Activated CD4-positive, alpha-beta T cell treated with anti-CD3 and anti-CD28 coated beads, Interleukin-2, amount 10 ng/mL, durations not matched to agents 24 days and 14 days (primary cell): ENCODE data around the gene TMEM203. TPM values are rescaled to one million over a fixed set of nuclear protein-coding genes. Genes with fewer than 3 reads are reported as not detected.
A peak's percentile ranks its signal among the peaks of the same experiment; 100 is the strongest.

Source experiments
- DNase-seq: peaks from one replicate; pipeline ENCODE4 v3.0.0; 2022
- H3K27ac Mint-ChIP-seq: one replicate; pipeline ENCODE4 v1.8.0; 2022; ENCODE audit warnings: mild to moderate bottlenecking, mixed read lengths
- H3K27me3 Mint-ChIP-seq: one replicate; pipeline ENCODE4 v1.8.0; 2022; ENCODE audit warnings: mixed read lengths
- H3K36me3 Mint-ChIP-seq: one replicate; pipeline ENCODE4 v1.8.0; 2022; ENCODE audit warnings: low read depth, mild to moderate bottlenecking, mixed read lengths
- H3K4me1 Mint-ChIP-seq: one replicate; pipeline ENCODE4 v1.8.0; 2021; ENCODE audit warnings: mixed read lengths
- H3K4me3 Mint-ChIP-seq: one replicate; pipeline ENCODE4 v1.8.0; 2022; ENCODE audit warnings: mild to moderate bottlenecking, moderate library complexity, mixed read lengths
- H3K9me3 Mint-ChIP-seq: one replicate; pipeline ENCODE4 v1.8.0; 2021; ENCODE audit warnings: mixed read lengths
- intact Hi-C: fragments of 100-400 bp; cut with micrococcal nuclease; formaldehyde crosslinking; loops from one replicate; pipeline ENCODE4 v1.15.1; 2023
- total RNA-seq: library from RNA; stranded (reverse); gene quantifications from 2 replicates; pipeline ENCODE4 v1.2.3, GENCODE V29; 2022

Gene TMEM203
- total RNA-seq, 1 donor from 2014 or later, result 38.8 TPM

DNA sequence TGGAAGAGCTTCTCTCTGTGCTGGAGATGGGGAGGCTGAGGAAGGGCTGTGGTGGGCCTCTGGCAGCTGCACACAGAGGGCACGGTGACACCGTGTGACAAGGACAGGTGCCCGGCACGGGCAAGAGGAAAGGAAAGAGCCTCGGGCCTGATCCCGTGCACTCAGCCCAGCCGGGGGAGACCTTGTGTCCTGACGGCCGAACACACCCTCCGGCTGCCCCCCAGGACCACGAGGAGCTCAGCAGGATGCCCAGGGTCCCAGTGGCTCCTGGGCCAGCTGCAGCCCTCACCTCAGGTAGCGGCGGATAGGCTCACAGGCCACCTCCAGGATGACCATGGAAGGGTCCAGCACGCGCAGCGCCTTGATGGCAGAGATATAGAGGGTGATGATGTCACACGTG, 22.6 kb downstream of the TMEM203 start:
- H3K27ac Mint-ChIP-seq, result no peak overlapping the region
- H3K27me3 Mint-ChIP-seq, result no peaks in the 10 kb centered on the region
- no peak for DNase-seq

DNA sequence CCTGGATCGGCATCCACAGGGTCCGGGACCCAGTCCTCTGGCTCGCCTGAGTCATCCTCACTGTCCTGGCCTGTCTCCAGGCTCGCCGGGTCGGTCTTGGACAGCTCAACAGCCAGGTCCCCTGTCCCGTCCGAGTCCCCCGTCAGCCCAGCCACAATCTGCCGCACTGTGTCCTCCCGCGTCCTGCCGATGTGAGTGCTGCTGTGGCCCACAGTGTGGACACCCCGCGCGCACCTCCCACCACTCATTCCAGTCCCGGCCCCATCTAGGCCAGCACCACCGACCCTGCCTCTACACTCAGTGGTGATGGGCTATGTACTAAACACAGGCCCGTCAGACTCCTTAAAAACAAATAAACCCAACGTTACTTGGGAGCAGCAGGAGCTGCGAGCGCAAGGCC, 23.8 kb downstream of the TMEM203 start:
- Mint-ChIP-seq H3K9me3 (no peaks in the 10 kb centered on the region), H3K27me3 (no peaks in the 10 kb centered on the region), H3K4me3 (no peak overlapping the region), H3K4me1 (peaks cover 5% of the 10 kb centered on the region), H3K27ac (no peak overlapping the region), H3K36me3 (peaks cover 26% of the 10 kb centered on the region)
- DNase-seq, result no peak
- intact Hi-C loops, result no loop called here

More for the DNA sequence above, 22.6 kb downstream of the TMEM203 start:
- H3K4me1 Mint-ChIP-seq, result peaks cover 15% of the 10 kb centered on the region
- peaks cover 27% of the 10 kb centered on the region for H3K36me3 Mint-ChIP-seq
- no peaks in the 10 kb centered on the region for H3K9me3 Mint-ChIP-seq
- intact Hi-C loops, result no loop called here
- H3K4me3 Mint-ChIP-seq, result no peak overlapping the region

DNA sequence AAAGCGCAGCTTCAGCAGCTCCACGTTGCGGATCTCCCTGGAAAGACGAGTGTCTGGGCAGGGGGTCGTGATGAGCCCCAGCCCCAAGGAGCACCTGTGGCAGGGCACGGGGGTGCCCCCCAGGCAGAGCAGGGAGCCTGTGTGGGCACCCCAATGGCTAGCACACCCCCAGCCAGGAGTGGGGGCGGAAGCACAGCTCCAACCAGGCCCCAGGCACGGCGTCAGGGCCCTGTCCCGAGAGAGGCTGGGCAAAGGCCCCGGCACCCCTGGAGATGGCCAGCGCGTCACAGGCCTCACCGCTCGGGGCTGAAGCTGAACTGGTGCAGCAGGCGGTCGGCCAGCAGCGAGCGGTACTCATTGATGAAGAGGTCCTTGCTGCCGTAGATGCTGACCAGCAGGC, 25.0 kb downstream of the TMEM203 start:
- intact Hi-C loops, result no loop called here
- H3K27me3 Mint-ChIP-seq, result no peaks in the 10 kb centered on the region
- H3K9me3 Mint-ChIP-seq, result no peaks in the 10 kb centered on the region

DNA sequence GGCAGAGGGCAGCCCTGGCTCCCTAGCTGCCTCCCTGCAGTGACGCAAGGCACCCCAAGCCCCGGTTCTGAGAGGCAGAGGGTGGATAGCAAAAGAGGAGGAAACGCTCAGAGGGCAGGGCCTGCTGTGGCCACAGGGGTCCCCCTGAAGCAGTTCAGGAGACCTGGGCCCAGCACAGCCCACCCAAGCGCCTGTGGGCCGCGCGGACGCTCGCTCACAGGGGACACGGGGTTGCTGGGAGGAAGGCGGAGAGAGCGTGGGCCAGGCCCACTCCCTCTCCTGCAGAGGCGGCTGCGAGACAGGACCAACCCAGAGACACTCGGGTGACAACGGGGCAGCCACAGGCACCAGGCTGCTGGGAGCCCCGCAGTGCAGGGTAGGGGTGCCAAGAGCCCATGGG, 25.7 kb downstream of the TMEM203 start:
- peaks cover 3% of the 10 kb centered on the region for H3K4me1 Mint-ChIP-seq
- DNase-seq, result no peak
- H3K9me3 Mint-ChIP-seq, result no peaks in the 10 kb centered on the region
- H3K4me3 Mint-ChIP-seq, result no peak overlapping the region
- no peak overlapping the region for H3K27ac Mint-ChIP-seq
- H3K36me3 Mint-ChIP-seq, result peaks cover 26% of the 10 kb centered on the region
- intact Hi-C loops, result loop anchor here (10.0 kb wide), 1 partner anchor 135 kb away; the partner anchor contains the start of gene NPDC1
- H3K27me3 Mint-ChIP-seq, result no peaks in the 10 kb centered on the region

More for the DNA sequence above, 25.0 kb downstream of the TMEM203 start:
- Mint-ChIP-seq H3K36me3 (peaks cover 26% of the 10 kb centered on the region), H3K4me3 (no peak overlapping the region), H3K4me1 (peaks cover 3% of the 10 kb centered on the region), H3K27ac (no peak overlapping the region)
- DNase-seq, result no peak

DNA sequence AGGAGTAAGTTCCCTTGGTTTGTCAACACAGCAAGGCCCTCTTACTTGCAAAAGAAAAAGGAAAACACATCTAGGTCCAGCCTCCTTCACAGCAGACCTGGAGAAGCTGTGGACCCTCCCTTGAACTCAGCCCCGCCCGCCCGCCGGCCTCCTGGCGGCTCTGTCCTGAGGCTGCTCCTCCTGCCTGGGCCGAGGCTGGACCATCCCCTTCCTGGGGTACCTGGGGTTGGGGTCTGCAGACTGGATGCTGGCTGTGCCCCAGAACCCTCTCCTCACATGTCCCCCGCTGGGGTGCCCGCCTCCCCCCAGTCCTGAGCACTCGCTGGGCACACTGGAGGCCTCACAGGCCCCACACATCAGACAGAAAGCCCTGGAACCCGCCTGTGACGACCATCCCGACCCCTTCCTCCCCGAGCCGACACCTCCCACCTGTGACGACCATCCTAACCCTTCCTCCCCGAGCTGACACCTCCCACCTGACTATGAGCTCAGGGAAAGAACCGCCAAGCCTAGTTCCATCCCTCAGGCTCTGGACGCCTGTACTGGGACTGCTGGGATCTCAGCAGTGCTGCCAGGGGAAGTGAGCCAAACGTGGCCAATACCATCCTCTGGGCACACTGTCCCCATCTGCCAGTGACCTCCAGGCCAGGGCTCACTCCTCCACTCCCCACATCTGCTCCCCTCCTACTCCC, 26.4 kb downstream of the TMEM203 start:
- no peaks in the 10 kb centered on the region for H3K9me3 Mint-ChIP-seq
- no peak for DNase-seq
- H3K27ac Mint-ChIP-seq, result no peak overlapping the region
- no peaks in the 10 kb centered on the region for H3K27me3 Mint-ChIP-seq
- peaks cover 21% of the 10 kb centered on the region for H3K36me3 Mint-ChIP-seq
- no peak overlapping the region for H3K4me3 Mint-ChIP-seq
- intact Hi-C loops, result loop anchor here (10.0 kb wide), 1 partner anchor 134 kb away; the partner anchor contains the start of gene NPDC1
- peaks cover 2% of the 10 kb centered on the region for H3K4me1 Mint-ChIP-seq

DNA sequence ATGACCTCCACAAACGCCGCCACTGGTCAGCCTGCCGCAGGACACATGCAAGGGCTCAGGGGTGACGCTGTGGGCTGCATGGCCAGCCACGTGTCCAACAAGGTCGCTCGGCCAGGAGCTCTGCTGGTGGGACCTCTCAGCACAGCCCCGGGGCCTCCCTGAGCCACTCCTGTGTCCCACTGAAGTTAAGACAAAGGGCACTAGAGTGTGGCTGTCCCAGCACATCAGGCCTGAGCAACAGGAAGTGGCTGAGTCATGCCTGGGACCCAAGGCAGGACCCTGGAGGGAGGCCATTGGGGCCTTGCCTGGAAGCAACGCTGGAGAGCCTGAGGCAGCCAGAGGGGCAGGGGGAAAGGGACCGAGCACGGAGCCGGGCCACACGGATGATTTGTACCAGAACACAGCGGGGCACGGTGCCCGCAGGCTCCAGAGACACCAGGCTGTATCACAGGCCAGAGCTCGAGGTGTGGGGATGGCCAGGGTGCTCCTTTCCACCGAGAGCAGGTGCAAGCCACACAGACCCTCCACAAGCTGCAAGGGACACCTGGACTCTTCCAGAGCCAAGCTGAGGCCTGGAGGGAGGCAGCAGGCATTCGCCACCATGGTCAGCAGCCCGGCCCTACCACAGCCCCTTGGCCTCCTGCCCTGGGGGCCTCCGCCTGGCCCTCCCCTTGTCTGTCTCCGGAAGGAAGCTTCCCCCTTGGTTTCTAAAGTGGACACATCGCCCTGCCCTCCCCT, 27.1 kb downstream of the TMEM203 start:
- no peak overlapping the region for H3K27ac Mint-ChIP-seq
- no peak overlapping the region for H3K4me3 Mint-ChIP-seq
- no peak for DNase-seq
- H3K27me3 Mint-ChIP-seq, result peaks cover 2% of the 10 kb centered on the region
- no peaks in the 10 kb centered on the region for H3K4me1 Mint-ChIP-seq
- H3K9me3 Mint-ChIP-seq, result no peaks in the 10 kb centered on the region
- intact Hi-C loops, result loop anchor here (10.0 kb wide), 1 partner anchor 134 kb away; the partner anchor contains the start of gene NPDC1
- H3K36me3 Mint-ChIP-seq, result peaks cover 17% of the 10 kb centered on the region

DNA sequence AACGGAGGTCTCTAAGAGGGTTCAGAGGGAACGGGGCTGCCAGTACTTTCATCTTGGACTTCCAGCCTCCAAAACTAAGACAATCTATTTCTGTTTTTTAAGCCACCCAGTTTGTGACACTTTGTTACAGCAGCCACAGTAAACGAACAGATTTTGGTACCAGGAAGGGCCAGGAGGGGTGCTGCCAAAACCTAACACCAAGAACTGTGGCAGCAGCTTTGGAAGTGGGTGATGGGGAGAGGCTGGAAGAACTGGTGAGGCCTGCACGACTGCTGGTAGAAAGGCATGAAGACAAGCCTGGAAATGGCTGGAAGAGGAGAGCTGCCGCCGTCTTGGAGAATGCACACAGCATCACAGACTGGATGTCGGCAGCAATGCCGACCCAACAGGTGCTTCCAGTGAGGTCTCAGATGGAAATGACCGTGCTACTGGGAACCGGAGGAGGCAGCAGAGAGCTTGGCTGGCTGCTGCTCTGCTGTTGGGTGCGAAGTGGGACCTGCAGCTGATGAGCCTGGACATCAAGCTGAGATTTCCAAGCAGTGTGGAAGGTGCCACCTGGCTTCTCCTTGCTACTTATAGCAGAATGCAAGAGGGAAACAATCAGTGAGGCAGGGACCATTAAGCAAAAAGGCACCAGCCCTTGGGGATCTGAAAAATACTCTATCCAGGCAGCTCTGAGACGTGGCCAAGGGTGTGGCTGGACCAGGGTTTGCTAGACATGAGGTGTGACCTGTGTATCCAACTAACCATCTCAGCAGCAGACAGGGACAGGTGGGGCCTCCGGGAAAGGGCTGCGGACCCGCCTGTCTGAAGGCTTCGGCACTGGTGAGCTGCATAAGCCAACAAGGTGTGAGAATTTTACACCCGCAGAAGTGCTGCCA, 28.9 kb downstream of the TMEM203 start:
- H3K27ac Mint-ChIP-seq, result no peak overlapping the region
- no peaks in the 10 kb centered on the region for H3K9me3 Mint-ChIP-seq
- H3K36me3 Mint-ChIP-seq, result peaks cover 12% of the 10 kb centered on the region
- intact Hi-C loops, result loop anchor here (10.0 kb wide), 1 partner anchor 132 kb away; the partner anchor contains the start of gene NPDC1
- H3K4me1 Mint-ChIP-seq, result no peaks in the 10 kb centered on the region
- peaks cover 10% of the 10 kb centered on the region for H3K27me3 Mint-ChIP-seq
- peak; percentile 72 for DNase-seq
- no peak overlapping the region for H3K4me3 Mint-ChIP-seq

DNA sequence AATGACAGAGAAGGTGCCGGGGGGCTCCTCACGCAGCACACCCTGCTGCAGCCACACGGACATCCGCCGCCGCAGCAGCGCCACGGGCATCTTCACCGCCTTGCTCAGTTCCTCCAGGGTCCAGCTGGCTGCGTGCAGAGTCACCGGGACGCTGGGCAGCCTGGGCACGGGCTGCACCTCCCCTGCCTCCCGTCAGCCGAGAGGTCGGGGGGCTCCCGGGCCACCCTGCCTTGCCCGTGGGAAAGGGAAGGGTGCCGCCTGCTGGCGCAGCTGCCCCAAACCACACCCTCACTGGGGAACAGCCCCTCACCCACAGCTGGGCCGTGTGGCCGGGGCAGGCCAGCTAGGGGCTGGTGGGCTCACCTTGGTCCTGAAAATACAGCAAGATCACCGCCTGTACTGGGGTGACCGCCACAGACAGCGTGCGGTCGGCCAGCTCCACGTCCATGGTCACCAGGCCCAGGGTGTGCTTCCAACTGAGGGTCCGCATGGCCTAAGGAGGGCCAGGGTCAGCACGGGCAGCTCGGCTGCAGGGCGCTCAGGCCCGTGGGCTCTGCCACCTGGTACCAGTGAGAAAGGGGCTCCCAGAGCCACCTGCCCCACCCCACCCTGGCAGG, 30.0 kb downstream of the TMEM203 start:
- Mint-ChIP-seq H3K4me3 (no peak overlapping the region), H3K27ac (no peak overlapping the region), H3K4me1 (no peaks in the 10 kb centered on the region), H3K9me3 (no peaks in the 10 kb centered on the region), H3K36me3 (peaks cover 12% of the 10 kb centered on the region), H3K27me3 (peaks cover 16% of the 10 kb centered on the region)
- DNase-seq, result no peak
- intact Hi-C loops, result loop anchor here (10.0 kb wide), 1 partner anchor 131 kb away; the partner anchor contains the start of gene NPDC1

DNA sequence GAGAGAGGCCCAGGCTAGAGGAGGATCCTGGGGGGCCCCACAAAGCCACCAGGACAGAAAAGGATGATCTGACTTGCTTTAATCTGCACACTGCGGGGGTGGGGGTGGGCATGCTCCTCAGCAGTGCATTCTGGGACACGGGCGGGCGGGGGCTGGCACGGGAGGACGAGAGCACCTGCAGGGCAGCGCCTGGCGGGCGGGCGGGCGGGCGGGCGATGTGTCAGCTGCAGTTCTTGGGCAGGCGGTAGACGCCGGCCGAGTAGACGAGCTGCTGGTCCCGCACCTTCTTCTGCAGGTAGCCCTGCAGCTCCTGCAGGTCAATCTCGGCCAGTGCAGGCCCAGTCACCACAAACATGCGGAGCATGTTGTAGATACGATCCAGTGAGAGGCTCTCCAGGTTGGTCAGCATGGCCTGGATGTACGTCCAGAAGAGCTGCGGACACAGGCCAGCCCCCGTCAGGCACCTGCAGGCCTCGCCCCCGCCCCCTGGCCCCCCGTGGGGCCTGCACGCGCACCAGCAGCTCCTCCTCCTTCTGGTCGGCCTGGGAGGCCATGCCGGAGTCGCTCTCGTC, 30.6 kb downstream of the TMEM203 start:
- Mint-ChIP-seq H3K27ac (no peak overlapping the region), H3K27me3 (peaks cover 22% of the 10 kb centered on the region), H3K36me3 (peaks cover 8% of the 10 kb centered on the region), H3K9me3 (no peaks in the 10 kb centered on the region), H3K4me1 (no peaks in the 10 kb centered on the region), H3K4me3 (no peak overlapping the region)
- intact Hi-C loops, result loop anchor here (5.0 to 10.0 kb wide), 2 partner anchors 48 to 130 kb away; partner anchors contain the start of gene NPDC1
- DNase-seq, result no peak

DNA sequence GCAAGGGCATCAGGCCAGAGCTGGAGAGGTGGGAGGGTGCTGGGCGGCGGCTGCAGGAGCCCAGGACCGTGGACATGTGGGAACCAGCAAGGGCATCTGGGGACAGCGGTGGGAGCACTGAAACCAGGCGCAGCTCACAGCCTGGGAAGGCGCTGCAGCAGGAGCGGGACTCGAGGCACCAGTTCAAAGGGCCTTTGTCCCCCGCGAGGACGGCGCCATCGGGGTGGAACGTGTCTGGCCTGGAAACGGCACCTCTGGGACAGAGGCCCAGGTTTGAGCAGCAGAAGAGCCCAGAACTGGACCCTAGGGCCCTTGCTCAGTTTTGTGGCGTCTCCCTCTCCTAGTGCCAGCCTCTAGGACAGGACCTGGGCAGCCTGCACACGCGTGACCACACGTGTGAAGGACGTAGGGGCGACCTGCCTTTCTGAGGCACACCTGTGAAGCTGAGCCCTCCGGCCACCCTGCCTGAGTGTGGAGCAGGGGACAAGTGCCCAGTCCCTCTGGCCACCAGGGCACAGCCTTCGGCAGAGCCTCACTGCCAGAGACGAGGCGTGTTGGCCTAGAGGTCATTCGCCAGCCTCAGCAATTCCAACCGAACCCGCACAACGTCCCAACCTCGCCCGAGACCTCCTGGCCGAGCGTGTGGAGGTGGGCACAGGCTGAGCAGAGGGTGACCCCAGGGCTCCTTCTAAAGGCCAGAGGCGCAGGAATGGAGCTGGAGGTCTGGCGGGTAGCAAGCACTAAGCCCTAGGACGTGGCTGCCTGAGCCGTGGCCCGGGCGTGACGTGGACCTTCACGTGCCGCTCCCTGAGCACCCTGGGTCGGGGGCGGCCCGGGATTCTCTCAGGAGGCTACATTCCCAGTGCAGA, 31.4 kb downstream of the TMEM203 start:
- H3K36me3 Mint-ChIP-seq, result peaks cover 4% of the 10 kb centered on the region
- peaks cover 22% of the 10 kb centered on the region for H3K27me3 Mint-ChIP-seq
- H3K9me3 Mint-ChIP-seq, result no peaks in the 10 kb centered on the region
- intact Hi-C loops, result loop anchor here (5.0 to 10.0 kb wide), 2 partner anchors 47 to 129 kb away; partner anchors contain the start of gene NPDC1
- no peak for DNase-seq
- H3K4me3 Mint-ChIP-seq, result no peak overlapping the region
- no peaks in the 10 kb centered on the region for H3K4me1 Mint-ChIP-seq
- no peak overlapping the region for H3K27ac Mint-ChIP-seq

DNA sequence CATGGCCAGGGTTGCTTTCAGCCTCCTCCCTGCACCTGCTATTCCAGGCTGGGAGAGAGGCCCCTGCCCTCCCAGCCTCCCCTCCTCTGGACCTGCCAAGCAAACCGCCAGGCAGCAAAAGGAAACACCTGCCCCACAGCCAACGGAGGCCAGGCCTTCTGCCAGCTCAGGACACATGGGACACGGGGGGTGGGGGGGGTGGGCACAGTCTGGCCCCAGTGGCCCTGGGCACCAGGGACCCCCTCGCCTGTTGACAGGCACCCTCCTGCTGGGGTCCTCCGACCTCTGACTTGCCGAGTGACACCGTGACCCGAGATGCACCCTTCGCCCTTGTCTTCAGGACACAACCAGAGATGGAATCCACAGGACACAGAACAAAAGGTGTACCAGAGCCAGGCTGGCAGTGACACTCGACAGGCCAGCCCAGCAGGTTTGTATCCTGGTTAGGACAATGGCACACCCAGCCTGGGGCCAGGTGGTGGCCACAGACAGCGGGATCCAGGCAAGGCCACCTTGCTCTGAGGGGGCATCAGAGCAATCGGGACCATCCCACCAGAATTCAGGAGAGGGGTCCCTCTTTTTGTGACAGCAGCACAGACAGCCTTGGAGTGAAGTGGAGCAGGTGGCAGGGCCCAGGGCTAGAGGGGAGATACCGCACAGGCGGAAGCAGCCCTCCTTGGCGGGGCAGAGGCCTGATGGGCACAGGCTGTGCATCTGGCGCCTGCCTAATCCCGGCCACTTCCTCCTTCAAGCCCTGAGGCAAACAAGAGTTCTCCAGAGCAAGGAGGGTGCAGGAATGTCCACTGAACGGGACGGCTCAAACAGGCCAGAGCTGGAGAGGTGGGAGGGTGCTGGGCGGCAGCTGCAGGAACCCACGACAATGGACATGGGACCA, 32.3 kb downstream of the TMEM203 start:
- H3K27me3 Mint-ChIP-seq, result peaks cover 26% of the 10 kb centered on the region
- H3K27ac Mint-ChIP-seq, result no peak overlapping the region
- H3K36me3 Mint-ChIP-seq, result peaks cover 4% of the 10 kb centered on the region
- intact Hi-C loops, result loop anchor here (5.0 to 10.0 kb wide), 2 partner anchors 46 to 128 kb away; partner anchors contain the start of gene NPDC1
- H3K4me3 Mint-ChIP-seq, result no peak overlapping the region
- no peaks in the 10 kb centered on the region for H3K9me3 Mint-ChIP-seq
- no peak for DNase-seq
- no peaks in the 10 kb centered on the region for H3K4me1 Mint-ChIP-seq
